Measurements from ENCODE around the gene GATAD2B.

- TF ChIP-seq YY1 (IDR thresholded peaks at IDR 0.05; ENCODE audit: insufficient read depth, insufficient read length) (no peak), ZNF274 (IDR thresholded peaks at IDR 0.05; ENCODE audit: low read depth, low read length) (no peak), SUZ12 (IDR thresholded peaks at IDR 0.05; ENCODE audit: extremely low read depth, insufficient read depth, insufficient read length) (no peak)
Measured at GRCh38 chr1:153881751-153882150, 41.0 kb downstream of the GATAD2B start.

All from NT2/D1 (cell line).